ENCODE measurements around the gene IL19. TPM values are rescaled to one million over a fixed set of nuclear protein-coding genes. Genes with fewer than 3 reads are reported as not detected.

IL19 gene
- total and polyA plus RNA-seq, 2 of the 13 experiments (the other 11 are each of a cell fraction or from before 2014, with no cell fraction given), result not detected

DNA sequence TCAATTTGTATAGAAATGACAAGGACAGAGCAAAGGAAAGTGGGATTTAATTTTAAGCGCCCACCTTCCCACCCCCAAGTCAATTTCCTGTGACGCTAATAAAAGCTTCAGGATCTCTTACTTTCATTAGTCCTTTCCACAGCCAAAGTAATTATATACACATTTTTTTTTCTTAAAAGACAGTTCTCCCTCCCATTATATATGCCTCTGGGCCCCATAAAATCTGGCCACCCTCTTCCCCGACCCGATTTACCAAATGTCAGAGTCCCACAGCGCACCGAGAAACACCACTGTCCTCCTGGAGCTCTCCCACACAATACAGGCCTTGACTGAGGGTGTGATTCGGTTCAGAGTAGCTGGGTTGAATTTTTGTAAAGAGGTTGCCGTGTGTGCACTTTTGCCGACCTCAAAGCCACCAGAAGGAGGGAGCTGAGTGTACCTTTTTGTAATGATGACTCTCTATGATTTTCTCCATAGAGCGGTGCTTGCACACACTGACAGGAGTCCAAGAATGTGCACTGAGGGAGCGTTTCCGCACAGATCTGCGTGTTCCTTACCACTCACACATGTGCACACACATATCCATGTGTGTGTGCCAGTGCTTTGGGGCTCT is 27.9 kb downstream of the IL19 start:
- Histone ChIP-seq H3K27ac (ENCODE audit: extremely low read length, insufficient read depth, low read length) (no peak overlapping the region), H3K36me3 (replicated peaks in 1 of 2; ENCODE audit: control insufficient read depth in 1 of 2, insufficient read depth in 2 of 2, low read length in 2 of 2) (no peaks in the 10 kb centered on the region), H3K79me2 (ENCODE audit: insufficient read depth, low read length) (no peaks in the 10 kb centered on the region), H3K4me3 (replicated peaks in 1 of 3; ENCODE audit: insufficient read depth in 1 of 3, low read depth in 2 of 3, low read length in 3 of 3) (no peak overlapping the region), H3K4me1 (ENCODE audit: insufficient read depth, low read length) (no peaks in the 10 kb centered on the region), H3K9me3 (ENCODE audit: low read length) (no peaks in the 10 kb centered on the region), H4K20me1 (ENCODE audit: insufficient read depth, low read length) (no peaks in the 10 kb centered on the region), H3K4me2 (ENCODE audit: low read depth, low read length) (no peak overlapping the region), H3K9ac (ENCODE audit: insufficient read depth, low read depth, low read length) (no peak overlapping the region), H3K27me3 (ENCODE audit: control insufficient read depth in 1 of 2, insufficient read depth in 2 of 2, low read length in 2 of 2) (peaks cover 0 to 3% of the 10 kb centered on the region in 2 experiments; a peak in 1 of 5 replicates), H2AFZ (ENCODE audit: low read length) (no peak overlapping the region)
- no peak for FAIRE-seq
- no peak for ATAC-seq
- no peak for DNase-seq (ENCODE audit: low spot score)
- ChIA-PET CTCF (ENCODE audit: low intra/inter-chr PET ratio, low total read pairs) (interaction anchor here (1.3 kb wide), 1 partner anchor 113 kb away, joined by 4 read pairs; no protein-coding TSS in a partner anchor), POLR2A (no interaction called here)
- no TSS peak for BruUV-seq (replicated peaks)
- WGBS (ENCODE audit: low lambda C conversion rate), result 50% methylated on average over 13 of the region's 13 CpGs
- TF ChIP-seq GFI1 (CRISPR knock-in tag; IDR thresholded peaks at IDR 0.05; ENCODE audit: borderline replicate concordance) (no peak), EP300 (IDR thresholded peaks at IDR 0.05; ENCODE audit: low read depth in 2 of 2, low read length in 2 of 2) (no peak), EP300 (CRISPR knock-in tag; IDR thresholded peaks at IDR 0.05; ENCODE audit: borderline replicate concordance) (no peak), ZNF337 (CRISPR knock-in tag; IDR thresholded peaks at IDR 0.05; ENCODE audit: borderline replicate concordance, low read depth) (no peak), FOXK1 (CRISPR knock-in tag; IDR thresholded peaks at IDR 0.05; ENCODE audit: borderline replicate concordance, low read depth) (no peak), HES4 (CRISPR knock-in tag; IDR thresholded peaks at IDR 0.05; ENCODE audit: borderline replicate concordance) (no peak), POLR2A (IDR thresholded peaks at IDR 0.05; ENCODE audit: insufficient read depth in 1 of 2, low read depth in 2 of 2, low read length in 2 of 2) (no peak), ZKSCAN8 (CRISPR knock-in tag; IDR thresholded peaks at IDR 0.05; ENCODE audit: borderline replicate concordance) (no peak), RCOR2 (CRISPR knock-in tag; IDR thresholded peaks at IDR 0.05) (no peak), ZNF709 (CRISPR knock-in tag; IDR thresholded peaks at IDR 0.05) (no peak)
- TF ChIP-seq, protein P1, sequence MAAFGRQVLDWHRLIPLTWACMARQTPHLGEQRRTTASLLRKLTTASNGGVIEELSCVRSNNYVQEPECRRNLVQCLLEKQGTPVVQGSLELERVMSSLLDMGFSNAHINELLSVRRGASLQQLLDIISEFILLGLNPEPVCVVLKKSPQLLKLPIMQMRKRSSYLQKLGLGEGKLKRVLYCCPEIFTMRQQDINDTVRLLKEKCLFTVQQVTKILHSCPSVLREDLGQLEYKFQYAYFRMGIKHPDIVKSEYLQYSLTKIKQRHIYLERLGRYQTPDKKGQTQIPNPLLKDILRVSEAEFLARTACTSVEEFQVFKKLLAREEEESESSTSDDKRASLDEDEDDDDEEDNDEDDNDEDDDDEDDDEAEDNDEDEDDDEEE (CRISPR knock-in tag; IDR thresholded peaks at IDR 0.05), result no peak
- TF ChIP-seq, protein P2, sequence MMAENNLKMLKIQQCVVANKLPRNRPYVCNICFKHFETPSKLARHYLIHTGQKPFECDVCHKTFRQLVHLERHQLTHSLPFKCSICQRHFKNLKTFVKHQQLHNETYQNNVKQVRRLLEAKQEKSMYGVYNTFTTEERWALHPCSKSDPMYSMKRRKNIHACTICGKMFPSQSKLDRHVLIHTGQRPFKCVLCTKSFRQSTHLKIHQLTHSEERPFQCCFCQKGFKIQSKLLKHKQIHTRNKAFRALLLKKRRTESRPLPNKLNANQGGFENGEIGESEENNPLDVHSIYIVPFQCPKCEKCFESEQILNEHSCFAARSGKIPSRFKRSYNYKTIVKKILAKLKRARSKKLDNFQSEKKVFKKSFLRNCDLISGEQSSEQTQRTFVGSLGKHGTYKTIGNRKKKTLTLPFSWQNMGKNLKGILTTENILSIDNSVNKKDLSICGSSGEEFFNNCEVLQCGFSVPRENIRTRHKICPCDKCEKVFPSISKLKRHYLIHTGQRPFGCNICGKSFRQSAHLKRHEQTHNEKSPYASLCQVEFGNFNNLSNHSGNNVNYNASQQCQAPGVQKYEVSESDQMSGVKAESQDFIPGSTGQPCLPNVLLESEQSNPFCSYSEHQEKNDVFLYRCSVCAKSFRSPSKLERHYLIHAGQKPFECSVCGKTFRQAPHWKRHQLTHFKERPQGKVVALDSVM (CRISPR knock-in tag; IDR thresholded peaks at IDR 0.05), result no peak
- TF ChIP-seq, protein P3, sequence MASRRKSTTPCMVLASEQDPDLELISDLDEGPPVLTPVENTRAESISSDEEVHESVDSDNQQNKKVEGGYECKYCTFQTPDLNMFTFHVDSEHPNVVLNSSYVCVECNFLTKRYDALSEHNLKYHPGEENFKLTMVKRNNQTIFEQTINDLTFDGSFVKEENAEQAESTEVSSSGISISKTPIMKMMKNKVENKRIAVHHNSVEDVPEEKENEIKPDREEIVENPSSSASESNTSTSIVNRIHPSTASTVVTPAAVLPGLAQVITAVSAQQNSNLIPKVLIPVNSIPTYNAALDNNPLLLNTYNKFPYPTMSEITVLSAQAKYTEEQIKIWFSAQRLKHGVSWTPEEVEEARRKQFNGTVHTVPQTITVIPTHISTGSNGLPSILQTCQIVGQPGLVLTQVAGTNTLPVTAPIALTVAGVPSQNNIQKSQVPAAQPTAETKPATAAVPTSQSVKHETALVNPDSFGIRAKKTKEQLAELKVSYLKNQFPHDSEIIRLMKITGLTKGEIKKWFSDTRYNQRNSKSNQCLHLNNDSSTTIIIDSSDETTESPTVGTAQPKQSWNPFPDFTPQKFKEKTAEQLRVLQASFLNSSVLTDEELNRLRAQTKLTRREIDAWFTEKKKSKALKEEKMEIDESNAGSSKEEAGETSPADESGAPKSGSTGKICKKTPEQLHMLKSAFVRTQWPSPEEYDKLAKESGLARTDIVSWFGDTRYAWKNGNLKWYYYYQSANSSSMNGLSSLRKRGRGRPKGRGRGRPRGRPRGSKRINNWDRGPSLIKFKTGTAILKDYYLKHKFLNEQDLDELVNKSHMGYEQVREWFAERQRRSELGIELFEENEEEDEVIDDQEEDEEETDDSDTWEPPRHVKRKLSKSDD (CRISPR knock-in tag; IDR thresholded peaks at IDR 0.05; ENCODE audit: low read depth), result no peak
- intact Hi-C loops (cut with micrococcal nuclease; ENCODE audit: unreplicated experiment) (no loop called here), in situ Hi-C loops (cut with HindIII; ENCODE audit: extremely low pct_ligation_motif_present, low pct_unique_long_range_greater_than_20kb) (no loop called here)
